Calu3 (cell line): ENCODE measurements around the gene OSBPL5. TPM values are rescaled to one million over a fixed set of nuclear protein-coding genes. Genes with fewer than 3 reads are reported as not detected.

ENCODE experiments used
- BruUV-seq: library from RNA; stranded (reverse); fragments of 400-500 nt; replicated peaks from 2 replicates; lab custom pipeline; 2021; lab: Mats Ljungman, UMichigan
- CTCF ChIA-PET: fragments of 300-600 bp; sonication (Branson Sonifier 250); formaldehyde crosslinking; loops from one replicate; lab custom pipeline; 2022; ENCODE audit warnings: antibody characterized with exemption; lab: Charles Lee
- DNase-seq: peaks from one replicate; pipeline ENCODE4 v3.0.0; 2022
- H3K27ac Mint-ChIP-seq: one replicate; pipeline ENCODE4 v1.8.0; 2022; ENCODE audit warnings: mixed read lengths; ENCODE audit not compliant: unreplicated experiment
- H3K27me3 Mint-ChIP-seq: one replicate; pipeline ENCODE4 v1.8.0; 2022; ENCODE audit warnings: mixed read lengths; ENCODE audit not compliant: unreplicated experiment
- H3K36me3 Mint-ChIP-seq: one replicate; pipeline ENCODE4 v1.8.0; 2022; ENCODE audit warnings: mild to moderate bottlenecking, moderate library complexity, mixed read lengths; ENCODE audit not compliant: insufficient read depth, unreplicated experiment
- H3K4me1 Mint-ChIP-seq: one replicate; pipeline ENCODE4 v1.8.0; 2022; ENCODE audit warnings: mild to moderate bottlenecking, low read depth, mixed read lengths; ENCODE audit not compliant: unreplicated experiment
- H3K4me3 Mint-ChIP-seq: one replicate; pipeline ENCODE4 v1.8.0; 2022; ENCODE audit warnings: mild to moderate bottlenecking, low read depth, moderate library complexity, mixed read lengths; ENCODE audit not compliant: unreplicated experiment
- H3K9me3 Mint-ChIP-seq: one replicate; pipeline ENCODE4 v1.8.0; 2022; ENCODE audit warnings: low read depth, mixed read lengths; ENCODE audit not compliant: unreplicated experiment
- CTCF ChIP-seq: fragments of 200-600 bp; IDR thresholded peaks from one replicate; pipeline ENCODE4 v1.8.0; 2022; ENCODE audit warnings: antibody characterized with exemption; ENCODE audit not compliant: unreplicated experiment
- intact Hi-C: fragments of 100-400 bp; cut with micrococcal nuclease; formaldehyde crosslinking; loops from one replicate; pipeline ENCODE4 v1.10.0; 2022; ENCODE audit not compliant: unreplicated experiment
- total RNA-seq: library from RNA; stranded (reverse); gene quantifications from 2 replicates; pipeline ENCODE4 v1.2.3, GENCODE V29; 2022

Gene OSBPL5
- total RNA-seq, 1 experiment from 2014 or later, result 7.1 TPM

- Mint-ChIP-seq H3K27me3 (peaks cover 90% of the 10 kb centered on the region), H3K27ac (no peak overlapping the region), H3K36me3 (no peaks in the 10 kb centered on the region), H3K9me3 (no peaks in the 10 kb centered on the region), H3K4me1 (no peaks in the 10 kb centered on the region), H3K4me3 (no peak overlapping the region)
- intact Hi-C loops, result no loop called here
- CTCF ChIA-PET, result no interaction called here
- TF ChIP-seq CTCF, result no peak
- no peak for DNase-seq
- no TSS peak for BruUV-seq
Observed at GRCh38 chr11:3193373-3194015, 28.4 kb upstream of the OSBPL5 start.

GRCh38 chr11:3192511-3193372 lies 27.6 kb upstream of the OSBPL5 start:
- intact Hi-C loops, result no loop called here
- BruUV-seq, result no TSS peak
- CTCF ChIA-PET, result no interaction called here

DNA sequence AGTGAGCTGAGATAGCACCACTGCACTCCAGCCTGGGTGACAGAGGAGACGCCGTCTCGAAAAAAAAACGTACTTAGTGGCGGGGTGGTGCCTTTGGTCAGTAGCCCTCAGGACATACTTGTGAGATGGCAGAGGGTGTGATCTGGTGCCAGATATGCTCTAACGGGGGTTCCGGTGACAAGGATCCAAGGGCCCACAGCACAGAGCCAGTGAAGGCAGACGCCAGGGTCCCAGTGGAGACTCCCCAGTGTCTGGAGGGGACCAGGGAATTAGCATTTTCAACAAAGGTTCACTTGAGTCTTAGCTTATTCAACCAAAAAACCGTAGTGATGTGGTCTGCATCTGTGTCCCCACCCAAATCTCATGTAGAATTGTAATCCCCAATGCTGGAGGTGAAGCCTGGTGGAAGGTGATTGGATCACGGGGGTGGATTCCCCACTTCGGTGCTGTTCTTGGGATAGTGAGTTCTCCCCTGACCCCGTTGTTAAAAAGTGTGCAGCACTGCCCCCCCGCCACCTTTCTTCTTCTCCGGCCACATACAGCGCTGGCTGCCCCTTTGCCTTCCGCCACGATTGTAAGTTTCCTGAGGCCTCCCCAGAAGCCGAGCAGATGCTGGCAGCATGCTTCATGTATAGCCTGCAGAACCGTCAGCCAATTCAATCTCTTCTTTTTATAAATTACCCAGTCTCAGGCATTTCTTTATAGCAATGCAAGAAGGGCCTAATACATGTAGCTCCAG lies 26.6 kb upstream of the OSBPL5 start:
- CTCF ChIA-PET, result no interaction called here
- Mint-ChIP-seq H3K4me3 (no peak overlapping the region), H3K4me1 (no peaks in the 10 kb centered on the region), H3K9me3 (no peaks in the 10 kb centered on the region), H3K27ac (no peak overlapping the region), H3K27me3 (peaks cover 90% of the 10 kb centered on the region), H3K36me3 (no peaks in the 10 kb centered on the region)
- DNase-seq, result no peak
- BruUV-seq, result no TSS peak
- no peak for TF ChIP-seq CTCF
- intact Hi-C loops, result no loop called here

More at GRCh38 chr11:3192511-3193372, 27.6 kb upstream of the OSBPL5 start:
- no peaks in the 10 kb centered on the region for H3K36me3 Mint-ChIP-seq
- TF ChIP-seq CTCF, result no peak
- H3K4me3 Mint-ChIP-seq, result no peak overlapping the region
- no peaks in the 10 kb centered on the region for H3K4me1 Mint-ChIP-seq
- H3K9me3 Mint-ChIP-seq, result no peaks in the 10 kb centered on the region
- peaks cover 90% of the 10 kb centered on the region for H3K27me3 Mint-ChIP-seq
- DNase-seq, result no peak
- no peak overlapping the region for H3K27ac Mint-ChIP-seq

DNA sequence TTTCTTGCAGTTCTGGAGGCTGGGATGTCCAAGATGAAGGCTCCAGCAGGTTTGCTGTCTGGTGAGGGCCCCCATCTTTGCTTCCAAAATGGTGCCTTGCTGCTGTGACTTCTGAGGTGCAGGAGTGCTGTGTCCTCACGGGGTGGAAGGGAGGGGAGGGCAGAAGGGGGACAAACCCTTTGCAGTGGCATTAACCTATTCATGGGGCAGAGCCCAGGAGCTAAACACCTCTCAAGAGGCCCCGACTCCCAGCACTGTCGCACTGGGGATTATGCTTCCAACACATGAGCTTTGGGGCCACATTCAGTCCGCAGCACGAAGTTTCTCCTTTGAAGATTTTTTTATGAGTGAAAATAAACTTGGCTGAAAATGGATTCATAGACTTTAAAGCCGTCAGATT lies 25.5 kb upstream of the OSBPL5 start:
- intact Hi-C loops, result no loop called here
- H3K27ac Mint-ChIP-seq, result no peak overlapping the region
- CTCF ChIA-PET, result no interaction called here

More for the DNA sequence above, 25.5 kb upstream of the OSBPL5 start:
- Mint-ChIP-seq H3K4me3 (no peak overlapping the region), H3K9me3 (no peaks in the 10 kb centered on the region), H3K27me3 (peaks cover 81% of the 10 kb centered on the region), H3K36me3 (no peaks in the 10 kb centered on the region), H3K4me1 (no peaks in the 10 kb centered on the region)
- no peak for TF ChIP-seq CTCF
- BruUV-seq, result no TSS peak
- no peak for DNase-seq
